ENCODE results near the gene BUB1B. TPM values are rescaled to one million over a fixed set of nuclear protein-coding genes. Genes with fewer than 3 reads are reported as not detected.

BUB1B gene
- total RNA-seq, 4 donors from 2014 or later: 4.1 to 22.3 (median 7.4) TPM

DNA sequence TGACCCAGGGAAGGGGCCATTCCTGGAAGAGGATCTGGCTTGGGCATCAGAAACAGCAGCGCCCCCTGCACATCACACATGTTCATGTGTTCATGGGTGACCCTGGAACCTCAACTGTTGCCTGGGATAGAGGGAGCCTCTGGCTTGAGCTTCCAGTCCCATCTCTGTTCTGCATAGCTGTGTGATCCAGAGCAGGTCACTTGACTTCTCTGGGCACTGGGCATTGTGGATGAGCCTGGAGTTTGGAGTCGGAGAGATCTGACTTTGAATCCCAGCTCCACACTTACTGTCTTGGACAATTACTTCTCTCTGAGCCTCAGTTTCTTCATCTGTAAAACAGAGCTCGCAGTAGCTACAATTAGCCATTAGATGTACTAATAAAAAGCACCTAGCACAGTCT lies 93.6 kb downstream of the BUB1B start:
- 85 to 86% methylated on average over 3 of the region's 3 CpGs for WGBS, 2 donors
- Histone ChIP-seq H3K27me3 (peaks cover 0 to 42% (median 0%) of the 10 kb centered on the region in 4 donors), H3K4me3 (no peak overlapping the region), H3K4me1 (peaks cover 23 to 68% (median 27%) of the 10 kb centered on the region in 3 donors), H3K27ac (no peak overlapping the region), H3K36me3 (peaks cover 0 to 60% (median 4%) of the 10 kb centered on the region in 3 donors), H3K9me3 (no peaks in the 10 kb centered on the region)
- no peak for TF ChIP-seq POLR2A (IDR thresholded peaks at IDR 0.05)
- TF ChIP-seq, protein P1, sequence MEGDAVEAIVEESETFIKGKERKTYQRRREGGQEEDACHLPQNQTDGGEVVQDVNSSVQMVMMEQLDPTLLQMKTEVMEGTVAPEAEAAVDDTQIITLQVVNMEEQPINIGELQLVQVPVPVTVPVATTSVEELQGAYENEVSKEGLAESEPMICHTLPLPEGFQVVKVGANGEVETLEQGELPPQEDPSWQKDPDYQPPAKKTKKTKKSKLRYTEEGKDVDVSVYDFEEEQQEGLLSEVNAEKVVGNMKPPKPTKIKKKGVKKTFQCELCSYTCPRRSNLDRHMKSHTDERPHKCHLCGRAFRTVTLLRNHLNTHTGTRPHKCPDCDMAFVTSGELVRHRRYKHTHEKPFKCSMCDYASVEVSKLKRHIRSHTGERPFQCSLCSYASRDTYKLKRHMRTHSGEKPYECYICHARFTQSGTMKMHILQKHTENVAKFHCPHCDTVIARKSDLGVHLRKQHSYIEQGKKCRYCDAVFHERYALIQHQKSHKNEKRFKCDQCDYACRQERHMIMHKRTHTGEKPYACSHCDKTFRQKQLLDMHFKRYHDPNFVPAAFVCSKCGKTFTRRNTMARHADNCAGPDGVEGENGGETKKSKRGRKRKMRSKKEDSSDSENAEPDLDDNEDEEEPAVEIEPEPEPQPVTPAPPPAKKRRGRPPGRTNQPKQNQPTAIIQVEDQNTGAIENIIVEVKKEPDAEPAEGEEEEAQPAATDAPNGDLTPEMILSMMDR (IDR thresholded peaks at IDR 0.05): no peak
- DNase-seq: no peak
- intact Hi-C loops (cut with DNase I): no loop called here

DNA sequence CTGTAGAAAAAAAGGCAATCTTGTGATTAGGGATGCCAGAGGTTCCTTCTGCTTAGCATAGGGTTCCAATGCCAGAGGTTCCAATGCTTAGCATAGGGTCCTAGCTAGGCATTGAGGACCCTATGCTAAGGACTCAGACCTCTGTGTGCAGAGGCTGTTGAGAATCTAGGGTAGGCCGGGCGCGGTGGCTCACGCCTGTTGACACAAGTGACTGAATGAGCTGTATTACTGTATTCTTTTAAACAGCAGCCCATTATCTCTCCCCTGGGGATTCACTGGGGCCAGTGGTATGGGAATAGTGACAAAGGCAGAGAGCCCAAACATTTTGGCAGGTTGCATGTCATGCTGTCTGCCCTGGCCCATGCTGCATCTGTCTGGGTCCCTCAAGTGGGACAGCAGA lies 94.2 kb downstream of the BUB1B start:
- H3K27ac ChIP-seq: no peak overlapping the region
- peaks cover 0 to 66% (median 4%) of the 10 kb centered on the region in 3 donors for H3K36me3 ChIP-seq
- H3K4me3 ChIP-seq: no peak overlapping the region
- intact Hi-C loops (cut with DNase I): no loop called here
- H3K4me1 ChIP-seq: peaks cover 18 to 62% (median 22%) of the 10 kb centered on the region in 3 donors
- peaks cover 0 to 42% (median 0%) of the 10 kb centered on the region in 4 donors for H3K27me3 ChIP-seq
- no peaks in the 10 kb centered on the region for H3K9me3 ChIP-seq
- no peak for DNase-seq
- TF ChIP-seq POLR2A (IDR thresholded peaks at IDR 0.05): no peak
- TF ChIP-seq, protein P1 (IDR thresholded peaks at IDR 0.05): no peak
- 83 to 84% methylated on average over 4 of the region's 4 CpGs for WGBS, 2 donors

DNA sequence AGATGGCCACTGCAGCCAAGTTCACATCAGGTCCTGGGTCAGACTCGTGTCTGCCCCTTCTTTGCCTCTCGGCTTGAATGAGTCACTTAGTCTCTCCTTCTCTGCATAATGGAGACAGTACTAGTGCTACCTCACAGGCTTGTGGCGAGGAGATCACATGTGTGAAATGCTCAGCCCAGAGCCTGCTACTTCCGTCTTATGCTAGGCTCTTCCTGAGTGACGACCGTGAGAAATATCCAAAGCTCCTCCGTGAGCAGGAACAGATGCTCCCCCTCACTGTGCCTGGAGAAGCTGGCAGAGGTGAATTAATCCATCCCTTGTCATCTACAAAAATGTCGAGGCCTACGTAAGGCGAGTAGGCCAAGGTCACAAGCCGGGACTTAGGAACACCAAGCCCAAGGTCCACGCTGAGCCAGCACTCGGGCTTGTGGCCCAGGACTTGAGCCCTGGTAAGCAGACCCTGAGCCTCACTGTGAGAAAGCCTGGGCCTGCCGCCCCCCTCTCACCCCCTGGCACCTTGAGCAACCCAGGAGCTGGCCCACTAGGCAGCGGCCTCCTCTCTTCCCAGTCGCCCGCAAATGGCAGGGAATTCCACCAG lies 95.9 kb downstream of the BUB1B start:
- Histone ChIP-seq H3K4me3 (no peak overlapping the region), H3K27ac (no peak overlapping the region), H3K4me1 (peaks cover 16 to 45% (median 21%) of the 10 kb centered on the region in 3 donors), H3K27me3 (peaks cover 0 to 41% (median 0%) of the 10 kb centered on the region in 4 donors), H3K36me3 (peaks cover 0 to 78% (median 4%) of the 10 kb centered on the region in 3 donors), H3K9me3 (no peaks in the 10 kb centered on the region)
- no peak for DNase-seq
- TF ChIP-seq, protein P1 (IDR thresholded peaks at IDR 0.05): no peak
- TF ChIP-seq POLR2A (IDR thresholded peaks at IDR 0.05): no peak
- intact Hi-C loops (cut with DNase I): no loop called here
- WGBS, 2 donors: no CpG with 5 or more reads among the region's 17 CpGs

DNA sequence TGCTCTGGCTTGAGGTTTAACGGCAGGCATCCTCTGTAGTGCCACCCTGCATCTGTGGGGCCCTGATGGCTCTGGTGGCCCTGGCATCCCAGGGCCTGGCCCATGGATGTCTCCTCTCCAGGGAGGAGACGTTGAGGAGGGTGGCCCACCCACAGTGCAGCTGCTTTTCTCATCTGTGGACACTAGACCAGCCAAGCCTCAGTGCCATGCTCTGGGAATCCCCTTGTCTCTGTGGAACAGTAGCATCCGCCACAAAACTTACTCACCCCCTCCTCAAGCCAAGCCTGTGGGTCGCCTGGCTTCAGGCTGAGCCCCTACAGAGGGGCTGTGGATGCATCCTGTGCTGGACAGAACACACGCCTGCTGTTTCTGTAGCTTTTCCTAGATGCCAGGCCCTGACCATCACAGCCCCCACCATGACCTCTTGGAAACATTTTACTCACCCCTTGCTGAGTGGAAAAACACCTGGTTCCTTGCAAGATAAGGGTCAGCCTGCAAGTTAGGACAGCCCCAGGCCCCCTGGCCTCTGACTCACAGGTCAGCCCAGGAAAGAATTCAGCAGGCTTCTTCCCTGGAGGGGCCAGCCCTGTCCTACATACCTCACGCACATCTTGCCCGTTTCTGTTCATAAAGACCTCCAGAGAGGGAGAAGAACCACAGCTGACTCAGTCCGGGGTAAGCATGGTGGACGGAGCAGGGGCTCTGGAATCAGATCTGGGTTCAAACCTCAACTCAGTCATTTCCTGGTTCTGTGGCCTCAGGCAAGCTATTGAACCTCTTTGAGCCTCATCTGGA lies 97.0 kb downstream of the BUB1B start:
- H3K4me3 ChIP-seq: no peak overlapping the region
- H3K9me3 ChIP-seq: no peaks in the 10 kb centered on the region
- intact Hi-C loops (cut with DNase I): no loop called here
- no peak overlapping the region for H3K27ac ChIP-seq
- 82 to 85% methylated on average over 4 to 7 of the region's 9 CpGs for WGBS, 2 donors
- H3K4me1 ChIP-seq: peaks cover 8 to 34% (median 10%) of the 10 kb centered on the region in 3 donors
- TF ChIP-seq POLR2A (IDR thresholded peaks at IDR 0.05): no peak
- TF ChIP-seq, protein P1 (IDR thresholded peaks at IDR 0.05): no peak
- no peak for DNase-seq
- H3K27me3 ChIP-seq: peaks cover 0 to 30% (median 0%) of the 10 kb centered on the region in 4 donors
- H3K36me3 ChIP-seq: peaks cover 0 to 89% (median 4%) of the 10 kb centered on the region in 3 donors

DNA sequence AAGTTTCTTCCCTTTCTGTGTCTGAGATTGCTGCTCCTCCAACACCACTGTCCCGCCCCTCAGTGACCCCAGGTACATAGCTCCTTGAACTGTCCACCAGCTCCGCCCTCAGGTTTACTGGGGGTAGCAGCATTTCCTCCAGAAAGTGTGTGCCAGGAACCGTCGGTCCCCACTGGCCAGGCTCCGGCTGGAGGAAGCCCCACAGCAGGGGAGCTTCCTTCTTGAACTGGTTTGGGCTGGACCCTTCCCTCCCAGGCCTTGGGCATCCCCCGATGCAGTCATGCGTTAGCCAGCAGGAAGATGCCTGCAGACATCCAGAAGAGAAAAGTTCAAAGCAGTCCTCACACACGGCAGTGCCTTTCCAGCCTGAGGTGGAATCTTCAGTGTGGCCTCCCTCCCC lies 97.7 kb downstream of the BUB1B start:
- H3K27me3 ChIP-seq: peaks cover 0 to 23% (median 0%) of the 10 kb centered on the region in 4 donors
- H3K27ac ChIP-seq: no peak overlapping the region
- intact Hi-C loops (cut with DNase I): no loop called here
- H3K9me3 ChIP-seq: no peaks in the 10 kb centered on the region
- no peak overlapping the region for H3K4me3 ChIP-seq
- no peak for TF ChIP-seq POLR2A (IDR thresholded peaks at IDR 0.05)
- TF ChIP-seq, protein P1 (IDR thresholded peaks at IDR 0.05): no peak
- H3K4me1 ChIP-seq: peaks cover under 1 to 27% (median 6%) of the 10 kb centered on the region in 3 donors
- DNase-seq: no peak
- H3K36me3 ChIP-seq: peaks cover 0 to 95% (median 4%) of the 10 kb centered on the region in 3 donors
- WGBS, 2 donors: 75% methylated on average over 1 of the region's 8 CpGs; no CpG with 5 or more reads in 1 of the 2 donors
